Effector memory CD4-positive, alpha-beta T cell (primary cell): ENCODE data around the gene EFL1.

Experiments used
- DNase-seq, 3 donors: peaks; one replicate each; pipeline ENCODE4 v3.0.0-alpha.2; 2020
- H3K27ac ChIP-seq: 2 replicates; pipeline ENCODE4 v1.7.0; 2013; ENCODE audit warnings: mild to moderate bottlenecking, low read length, moderate library complexity; ENCODE audit not compliant: insufficient read depth, poor library complexity, severe bottlenecking
- H3K27me3 ChIP-seq: replicated peaks from 2 replicates; pipeline ENCODE4 v1.7.0; 2013; ENCODE audit warnings: mild to moderate bottlenecking, low read length; ENCODE audit not compliant: insufficient read depth, control insufficient read depth, poor library complexity, severe bottlenecking
- H3K36me3 ChIP-seq: 2 replicates; pipeline ENCODE4 v1.7.0; 2013; ENCODE audit warnings: mild to moderate bottlenecking, low read length, moderate library complexity; ENCODE audit not compliant: control insufficient read depth, insufficient read depth
- H3K4me1 ChIP-seq: 2 replicates; pipeline ENCODE4 v1.7.0; 2013; ENCODE audit warnings: low read length, mild to moderate bottlenecking; ENCODE audit not compliant: control insufficient read depth, insufficient read depth, poor library complexity, severe bottlenecking
- H3K4me3 ChIP-seq: 2 replicates; pipeline ENCODE4 v1.7.0; 2013; ENCODE audit warnings: low read length, low read depth, mild to moderate bottlenecking; ENCODE audit not compliant: insufficient read depth, poor library complexity, severe bottlenecking
- H3K9me3 ChIP-seq: 2 replicates; pipeline ENCODE4 v1.7.0; 2013; ENCODE audit warnings: mild to moderate bottlenecking, low read length, moderate library complexity; ENCODE audit not compliant: control insufficient read depth

The EFL1 gene

DNA sequence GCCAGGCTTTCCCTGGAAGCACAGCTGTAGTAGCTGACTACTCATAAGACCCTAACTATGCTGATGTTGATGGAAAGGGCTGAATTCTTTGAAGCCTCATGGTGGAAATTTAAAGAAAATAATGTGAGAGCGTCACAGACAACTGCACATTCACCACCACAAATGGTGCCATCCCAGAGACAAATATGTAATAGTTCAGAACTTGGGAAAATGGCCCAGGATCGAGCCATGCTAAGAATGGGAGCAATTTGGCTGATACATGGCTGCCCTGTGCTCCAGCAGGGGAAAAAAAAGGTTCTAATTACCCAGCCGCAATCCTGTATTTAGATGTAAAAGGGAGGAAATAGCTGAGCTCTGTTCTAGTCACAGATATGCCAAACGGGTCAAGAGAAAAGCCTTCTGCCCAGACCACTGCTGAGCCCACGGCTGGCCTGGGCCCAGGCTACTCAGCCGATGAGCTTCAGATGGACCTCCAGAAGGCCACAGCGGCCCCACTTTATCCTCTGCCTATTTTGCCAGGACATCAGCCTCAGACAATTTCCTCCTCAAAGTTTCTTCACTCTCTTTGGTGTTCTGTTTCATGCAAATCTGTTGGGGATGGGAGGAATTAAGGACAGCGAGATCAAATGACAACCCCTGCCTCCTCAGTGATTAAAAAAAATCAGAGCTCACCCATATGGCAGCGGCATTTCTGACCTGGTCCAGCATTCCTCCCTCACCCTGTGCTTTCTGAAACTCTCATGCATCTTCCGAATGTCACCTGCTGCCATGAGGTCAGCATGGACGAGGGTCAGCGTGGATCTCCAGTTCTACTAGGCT is 162.2 kb downstream of the EFL1 start:
- Histone ChIP-seq H3K9me3 (no peaks in the 10 kb centered on the region), H3K36me3 (no peaks in the 10 kb centered on the region), H3K27me3 (no peaks in the 10 kb centered on the region), H3K4me1 (no peaks in the 10 kb centered on the region), H3K4me3 (no peak overlapping the region), H3K27ac (no peak overlapping the region)
- no peak for DNase-seq

DNA sequence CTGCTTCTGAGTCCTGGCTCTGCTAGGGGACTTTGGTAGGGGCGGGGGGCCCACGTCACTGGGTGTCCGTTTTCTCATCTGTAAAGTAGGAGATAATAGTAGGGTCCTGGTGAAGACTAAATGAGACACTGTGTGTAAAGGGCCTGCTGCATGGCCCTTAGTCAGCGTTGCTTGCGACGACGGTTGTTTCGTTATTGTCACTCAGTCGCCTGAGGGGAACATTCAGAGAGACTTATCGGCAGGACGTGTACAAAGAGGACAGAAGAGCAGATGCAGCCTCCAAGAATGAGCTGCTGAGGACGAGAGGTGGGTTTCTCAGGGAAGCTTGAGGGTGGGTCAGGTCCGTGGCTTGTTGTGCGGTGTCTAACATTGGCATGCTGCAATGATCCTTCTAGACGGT is 163.9 kb downstream of the EFL1 start:
- H3K27me3 ChIP-seq = no peaks in the 10 kb centered on the region
- no peaks in the 10 kb centered on the region for H3K4me1 ChIP-seq
- no peaks in the 10 kb centered on the region for H3K9me3 ChIP-seq
- no peaks in the 10 kb centered on the region for H3K36me3 ChIP-seq
- no peak overlapping the region for H3K4me3 ChIP-seq
- H3K27ac ChIP-seq = no peak overlapping the region
- no peak for DNase-seq

DNA sequence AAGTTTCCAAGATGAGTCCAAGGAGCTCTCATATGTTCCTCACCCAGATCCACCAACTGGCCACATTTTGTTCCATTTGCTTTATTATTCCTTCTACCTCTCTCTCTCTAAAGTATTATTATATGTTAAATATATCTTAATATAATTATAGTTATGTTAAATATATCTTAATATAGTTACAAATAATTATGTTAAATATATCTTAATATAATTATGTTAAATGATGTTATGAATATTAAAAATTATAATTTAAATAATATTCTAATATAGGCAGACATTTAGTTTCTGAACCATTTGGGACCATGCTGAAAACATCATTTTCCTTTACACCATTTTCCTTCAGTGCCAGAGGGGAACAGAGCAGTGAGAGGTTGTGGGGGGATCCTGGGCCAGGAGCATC is 166.7 kb downstream of the EFL1 start:
- H3K27ac ChIP-seq = no peak overlapping the region

GRCh38 chr15:82093774-82094211 is 168.7 kb downstream of the EFL1 start:
- Histone ChIP-seq H3K36me3 (no peaks in the 10 kb centered on the region), H3K27ac (no peak overlapping the region), H3K27me3 (no peaks in the 10 kb centered on the region), H3K4me3 (no peak overlapping the region), H3K4me1 (no peaks in the 10 kb centered on the region), H3K9me3 (no peaks in the 10 kb centered on the region)
- no peak for DNase-seq

More for the DNA sequence above, 166.7 kb downstream of the EFL1 start:
- Histone ChIP-seq H3K4me3 (no peak overlapping the region), H3K27me3 (no peaks in the 10 kb centered on the region), H3K4me1 (no peaks in the 10 kb centered on the region), H3K9me3 (no peaks in the 10 kb centered on the region), H3K36me3 (no peaks in the 10 kb centered on the region)
- no peak for DNase-seq

- Histone ChIP-seq H3K36me3 (no peaks in the 10 kb centered on the region), H3K4me3 (no peak overlapping the region), H3K4me1 (no peaks in the 10 kb centered on the region), H3K27ac (no peak overlapping the region), H3K27me3 (no peaks in the 10 kb centered on the region), H3K9me3 (no peaks in the 10 kb centered on the region)
- DNase-seq = no peak
Observed at GRCh38 chr15:82093325-82093724, 169.2 kb downstream of the EFL1 start.

DNA sequence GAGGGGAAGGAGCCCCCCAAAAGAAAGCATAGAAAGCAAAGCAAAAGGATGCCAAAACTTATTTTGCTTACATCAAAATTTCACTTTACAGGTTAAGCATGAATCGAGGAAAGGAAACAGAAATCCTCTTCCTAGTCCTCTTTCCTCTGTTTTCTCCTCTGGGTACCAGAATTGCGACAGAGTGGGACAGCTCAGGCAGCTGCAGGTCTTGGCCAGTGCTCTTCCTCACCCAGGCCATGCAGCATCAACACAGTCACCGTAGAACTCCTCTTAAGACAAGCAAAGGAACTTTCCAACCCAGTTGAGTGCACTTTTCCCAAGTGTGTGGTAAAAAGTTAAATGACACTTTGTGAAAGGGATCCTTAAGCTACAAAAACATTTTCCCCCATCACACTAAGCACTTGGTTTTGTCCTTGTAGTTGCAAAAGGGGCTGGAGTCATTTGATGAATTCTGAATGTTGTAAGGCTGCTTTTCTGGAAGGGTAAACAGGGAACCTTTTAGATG is 170.8 kb downstream of the EFL1 start:
- Histone ChIP-seq H3K27me3 (no peaks in the 10 kb centered on the region), H3K4me3 (no peak overlapping the region), H3K4me1 (no peaks in the 10 kb centered on the region), H3K9me3 (no peaks in the 10 kb centered on the region), H3K27ac (no peak overlapping the region), H3K36me3 (no peaks in the 10 kb centered on the region)
- no peak for DNase-seq

- no peak for DNase-seq
- H3K36me3 ChIP-seq = no peaks in the 10 kb centered on the region
- H3K4me3 ChIP-seq = no peak overlapping the region
Observed at GRCh38 chr15:82086243-82086995, 176.1 kb downstream of the EFL1 start.

GRCh38 chr15:82081914-82082762 is 180.4 kb downstream of the EFL1 start:
- Histone ChIP-seq H3K27ac (no peak overlapping the region), H3K36me3 (no peaks in the 10 kb centered on the region), H3K9me3 (no peaks in the 10 kb centered on the region), H3K4me1 (no peaks in the 10 kb centered on the region), H3K27me3 (peaks cover 5% of the 10 kb centered on the region), H3K4me3 (no peak overlapping the region)
- no peak for DNase-seq

More at GRCh38 chr15:82086243-82086995, 176.1 kb downstream of the EFL1 start:
- Histone ChIP-seq H3K27me3 (no peaks in the 10 kb centered on the region), H3K27ac (no peak overlapping the region), H3K4me1 (no peaks in the 10 kb centered on the region), H3K9me3 (no peaks in the 10 kb centered on the region)

GRCh38 chr15:82080774-82081173 is 181.8 kb downstream of the EFL1 start:
- no peak overlapping the region for H3K4me3 ChIP-seq
- peaks cover 5% of the 10 kb centered on the region for H3K27me3 ChIP-seq
- H3K9me3 ChIP-seq = no peaks in the 10 kb centered on the region

More at GRCh38 chr15:82080774-82081173, 181.8 kb downstream of the EFL1 start:
- H3K27ac ChIP-seq = no peak overlapping the region
- no peaks in the 10 kb centered on the region for H3K36me3 ChIP-seq
- DNase-seq = no peak
- no peaks in the 10 kb centered on the region for H3K4me1 ChIP-seq
